ENCODE data around the gene PGGT1B. TPM values are rescaled to one million over a fixed set of nuclear protein-coding genes. Genes with fewer than 3 reads are reported as not detected.
A peak's percentile ranks its signal among the peaks of the same experiment; 100 is the strongest.

Gene PGGT1B
- total RNA-seq, 1 experiment from 2014 or later: 46.4 TPM

DNA sequence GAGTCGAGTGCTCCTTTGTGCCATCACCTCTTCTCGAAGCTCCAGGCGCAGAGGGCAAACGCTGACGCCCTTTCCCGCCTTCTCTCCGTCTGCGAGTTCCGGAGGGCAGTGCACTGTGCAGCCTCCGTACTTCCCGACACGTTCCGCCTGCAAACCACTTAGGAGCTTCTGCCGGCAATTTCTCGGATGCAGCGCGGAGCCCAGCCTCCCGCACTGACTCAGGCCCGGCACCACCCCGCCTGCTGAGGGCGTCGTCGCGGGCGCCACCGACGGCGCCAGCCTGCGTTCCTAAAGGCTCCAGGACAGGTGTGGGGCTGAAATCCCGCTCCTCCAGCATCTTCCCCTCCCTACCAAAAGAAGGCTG lies 83.7 kb downstream of the PGGT1B start:
- intact Hi-C loops (cut with micrococcal nuclease; ENCODE audit: unreplicated experiment): no loop called here
- Mint-ChIP-seq H3K4me3 (ENCODE audit: low read depth, unreplicated experiment) (peak overlapping the region; percentile 86), H3K36me3 (ENCODE audit: insufficient read depth, unreplicated experiment) (peaks cover 15% of the 10 kb centered on the region), H3K27me3 (ENCODE audit: unreplicated experiment) (peaks cover 53% of the 10 kb centered on the region), H3K27ac (ENCODE audit: unreplicated experiment) (no peak overlapping the region), H3K9me3 (ENCODE audit: low read depth, unreplicated experiment) (no peaks in the 10 kb centered on the region), H3K4me1 (ENCODE audit: low read depth, unreplicated experiment) (no peaks in the 10 kb centered on the region)
- TF ChIP-seq, protein P1, sequence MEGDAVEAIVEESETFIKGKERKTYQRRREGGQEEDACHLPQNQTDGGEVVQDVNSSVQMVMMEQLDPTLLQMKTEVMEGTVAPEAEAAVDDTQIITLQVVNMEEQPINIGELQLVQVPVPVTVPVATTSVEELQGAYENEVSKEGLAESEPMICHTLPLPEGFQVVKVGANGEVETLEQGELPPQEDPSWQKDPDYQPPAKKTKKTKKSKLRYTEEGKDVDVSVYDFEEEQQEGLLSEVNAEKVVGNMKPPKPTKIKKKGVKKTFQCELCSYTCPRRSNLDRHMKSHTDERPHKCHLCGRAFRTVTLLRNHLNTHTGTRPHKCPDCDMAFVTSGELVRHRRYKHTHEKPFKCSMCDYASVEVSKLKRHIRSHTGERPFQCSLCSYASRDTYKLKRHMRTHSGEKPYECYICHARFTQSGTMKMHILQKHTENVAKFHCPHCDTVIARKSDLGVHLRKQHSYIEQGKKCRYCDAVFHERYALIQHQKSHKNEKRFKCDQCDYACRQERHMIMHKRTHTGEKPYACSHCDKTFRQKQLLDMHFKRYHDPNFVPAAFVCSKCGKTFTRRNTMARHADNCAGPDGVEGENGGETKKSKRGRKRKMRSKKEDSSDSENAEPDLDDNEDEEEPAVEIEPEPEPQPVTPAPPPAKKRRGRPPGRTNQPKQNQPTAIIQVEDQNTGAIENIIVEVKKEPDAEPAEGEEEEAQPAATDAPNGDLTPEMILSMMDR (IDR thresholded peaks at IDR 0.05; ENCODE audit: unreplicated experiment): no peak
- DNase-seq: no peak
- CTCF ChIA-PET: no interaction called here
- BruUV-seq (replicated peaks): no TSS peak

- intact Hi-C loops (cut with micrococcal nuclease; ENCODE audit: unreplicated experiment): loop anchor here (2.0 kb wide), 1 partner anchor 72 kb away; no protein-coding TSS in a partner anchor
- Mint-ChIP-seq H3K9me3 (ENCODE audit: low read depth, unreplicated experiment) (peaks cover 11% of the 10 kb centered on the region), H3K4me1 (ENCODE audit: low read depth, unreplicated experiment) (no peaks in the 10 kb centered on the region), H3K4me3 (ENCODE audit: low read depth, unreplicated experiment) (peak overlapping the region; percentile 94), H3K27me3 (ENCODE audit: unreplicated experiment) (peaks cover 10% of the 10 kb centered on the region), H3K36me3 (ENCODE audit: insufficient read depth, unreplicated experiment) (peaks cover 26% of the 10 kb centered on the region), H3K27ac (ENCODE audit: unreplicated experiment) (no peak overlapping the region)
- BruUV-seq (replicated peaks): no TSS peak
- CTCF ChIA-PET: no interaction called here
- TF ChIP-seq, protein P1 (IDR thresholded peaks at IDR 0.05; ENCODE audit: unreplicated experiment): no peak
- DNase-seq: no peak
Measured at GRCh38 chr5:115170929-115171510, 91.7 kb downstream of the PGGT1B start.

DNA sequence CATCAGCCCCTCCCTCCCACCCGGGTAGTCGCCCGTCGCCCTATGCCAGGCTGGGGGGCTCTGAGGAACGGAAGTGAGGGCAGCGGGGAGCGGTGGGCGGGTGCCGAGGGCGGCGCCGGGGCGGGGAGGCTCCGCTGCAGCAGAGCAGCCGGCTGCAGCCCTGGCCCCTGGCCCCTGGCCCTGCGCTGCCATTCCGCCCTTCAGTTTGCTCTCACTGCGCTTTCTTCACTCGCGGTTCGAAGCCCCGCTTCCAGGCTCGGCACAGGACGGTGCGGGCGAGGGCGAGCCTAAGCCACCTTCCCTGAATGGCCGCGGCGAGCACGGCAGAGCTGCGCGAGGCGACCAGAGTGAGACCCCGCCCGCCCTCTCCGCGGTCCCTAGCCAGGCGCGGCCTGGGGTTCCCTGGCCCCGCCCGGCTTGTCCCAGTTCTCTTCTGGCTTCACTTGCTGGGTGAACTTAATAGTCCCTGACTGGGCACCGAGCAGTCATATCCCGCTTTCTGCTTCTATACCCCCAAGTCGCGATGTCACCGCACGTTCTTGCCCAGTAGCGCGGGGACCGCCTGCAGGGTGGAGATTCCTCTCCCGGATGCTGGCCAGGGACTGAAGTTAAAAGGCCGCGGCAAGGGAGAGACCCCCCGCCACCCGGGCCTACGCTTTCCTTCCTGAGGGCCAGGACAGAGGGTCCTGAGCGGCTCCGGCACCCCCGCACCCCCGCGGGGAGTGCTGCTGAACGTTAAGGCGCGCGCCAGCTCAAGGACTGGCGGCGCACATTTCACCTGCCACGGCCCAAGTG lies 92.3 kb downstream of the PGGT1B start:
- CTCF ChIA-PET: interaction anchor here (0.7 kb wide), 2 partner anchors 126 to 1046 kb away, joined by 3 to 6 read pairs; partner anchors contain the start of gene CCDC112
- H3K27me3 Mint-ChIP-seq (ENCODE audit: unreplicated experiment): peaks cover 10% of the 10 kb centered on the region
- H3K9me3 Mint-ChIP-seq (ENCODE audit: low read depth, unreplicated experiment): peaks cover 11% of the 10 kb centered on the region
- TF ChIP-seq, protein P1 (IDR thresholded peaks at IDR 0.05; ENCODE audit: unreplicated experiment): no peak
- DNase-seq: no peak
- H3K4me3 Mint-ChIP-seq (ENCODE audit: low read depth, unreplicated experiment): peak overlapping the region; percentile 94
- H3K4me1 Mint-ChIP-seq (ENCODE audit: low read depth, unreplicated experiment): no peaks in the 10 kb centered on the region
- intact Hi-C loops (cut with micrococcal nuclease; ENCODE audit: unreplicated experiment): loop anchor here (2.0 kb wide), 1 partner anchor 72 kb away; no protein-coding TSS in a partner anchor
- H3K27ac Mint-ChIP-seq (ENCODE audit: unreplicated experiment): no peak overlapping the region
- no TSS peak for BruUV-seq (replicated peaks)
- H3K36me3 Mint-ChIP-seq (ENCODE audit: insufficient read depth, unreplicated experiment): peaks cover 26% of the 10 kb centered on the region

DNA sequence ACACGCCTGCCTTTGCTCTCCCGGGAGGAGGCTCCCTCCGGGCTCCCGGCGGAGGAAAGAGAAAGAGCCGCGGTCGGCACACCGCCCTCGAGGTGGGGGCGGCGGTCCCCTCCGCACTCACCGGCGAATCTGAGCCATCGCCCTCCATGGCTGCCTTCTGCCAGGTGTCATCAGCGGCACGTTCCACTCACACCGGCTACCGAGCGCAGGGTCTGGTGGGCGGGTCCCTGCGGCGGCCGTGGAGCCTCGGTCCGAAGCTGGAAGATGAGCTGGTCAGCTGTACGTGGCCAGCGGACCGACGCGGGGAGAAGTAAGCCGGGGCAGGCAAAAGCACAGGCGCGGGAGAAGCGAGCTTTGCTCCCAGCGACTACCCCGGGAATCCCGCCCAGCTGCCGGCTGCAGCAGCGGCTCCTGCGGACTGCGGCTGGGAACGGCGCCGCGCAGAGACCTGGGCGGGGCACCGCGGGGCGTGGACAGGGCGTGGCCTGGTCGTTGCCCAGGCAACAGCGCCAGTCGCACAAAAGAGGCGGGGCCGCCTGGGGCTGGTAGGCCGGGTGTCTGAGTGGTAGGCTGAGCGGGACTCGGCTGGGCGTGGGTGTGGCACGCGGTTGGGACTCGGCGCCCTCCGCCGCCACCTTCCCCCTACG lies 93.1 kb downstream of the PGGT1B start, which contains the start of gene TRIM36:
Gene TRIM36, minus strand, starts transcription at position 422 of the 647 bp plus-strand sequence. Its CDS starts 274 bp downstream, at position 148.
- intact Hi-C loops (cut with micrococcal nuclease; ENCODE audit: unreplicated experiment): loop anchor here (2.0 kb wide), 1 partner anchor 71 kb away; no protein-coding TSS in a partner anchor
- Mint-ChIP-seq H3K9me3 (ENCODE audit: low read depth, unreplicated experiment) (peaks cover 11% of the 10 kb centered on the region), H3K4me3 (ENCODE audit: low read depth, unreplicated experiment) (peak within 1 kb of the TSS; percentile 94), H3K27ac (ENCODE audit: unreplicated experiment) (peak within 1 kb of the TSS; percentile 73), H3K4me1 (ENCODE audit: low read depth, unreplicated experiment) (no peaks in the 10 kb centered on the region), H3K36me3 (ENCODE audit: insufficient read depth, unreplicated experiment) (peaks cover 26% of the 10 kb centered on the region), H3K27me3 (ENCODE audit: unreplicated experiment) (peaks cover 10% of the 10 kb centered on the region)
- peak; percentile 99 for DNase-seq
- no TSS peak for BruUV-seq (replicated peaks)
- TF ChIP-seq, protein P1 (IDR thresholded peaks at IDR 0.05; ENCODE audit: unreplicated experiment): no peak
- CTCF ChIA-PET: interaction anchor here (0.6 to 0.7 kb wide), 4 partner anchors 126 to 1046 kb away, joined by 3 to 6 read pairs (median 3); partner anchors contain the start of gene CCDC112
